Peyer's patch (tissue), 4 donors: ENCODE results near the gene LYPD5. TPM values are rescaled to one million over a fixed set of nuclear protein-coding genes. Genes with fewer than 3 reads are reported as not detected.

Experiments used
- DNase-seq, 3 donors: peaks; one replicate each; pipeline ENCODE4 v3.0.0-alpha.2; 2017 to 2019
- H3K27ac ChIP-seq, 4 donors: fragments of 200-600 bp; sonication (generic); one replicate each; pipeline ENCODE4 v1.5.1; 2016 to 2019
- H3K27me3 ChIP-seq, 2 donors: fragments of 200-600 bp; sonication (generic); one replicate each; pipeline ENCODE4 v1.5.1; 2019
- H3K36me3 ChIP-seq, 3 donors: fragments of 200-600 bp; sonication (generic); one replicate each; pipeline ENCODE4 v1.5.1; 2016 to 2019
- H3K4me1 ChIP-seq, 4 donors: fragments of 200-600 bp; sonication (generic); one replicate each; pipeline ENCODE4 v1.5.1; 2016 to 2019
- H3K4me3 ChIP-seq, 4 donors: fragments of 200-600 bp; sonication (generic); 1 replicate in 3 of 4; 2 replicates in 1 of 4; pipeline ENCODE4 v1.5.1; 2016 to 2019; ENCODE audit warnings: mild to moderate bottlenecking in 1 of 4
- H3K9me3 ChIP-seq, 4 donors: fragments of 200-600 bp; sonication (generic); one replicate each; pipeline ENCODE4 v1.5.1; 2016 to 2019; ENCODE audit warnings: mild to moderate bottlenecking in 1 of 4
- CTCF ChIP-seq, 6 experiments: fragments of 450-650 bp in 4 of 6; fragments of 200-600 bp in 2 of 6; sonication (generic) in 1 of 6; IDR thresholded peaks; one replicate each; pipeline ENCODE4 v1.5.1; 2017 to 2019; ENCODE audit warnings: antibody characterized with exemption in 6 of 6, mild to moderate bottlenecking in 3 of 6, moderate library complexity in 1 of 6
- POLR2A ChIP-seq, 2 donors: fragments of 450-650 bp; IDR thresholded peaks; one replicate each; pipeline ENCODE4 v1.5.1; 2017; ENCODE audit warnings: antibody characterized with exemption in 2 of 2, mild to moderate bottlenecking in 2 of 2, moderate library complexity in 2 of 2
- total RNA-seq, 4 donors: library from RNA; depleted of rRNA; stranded (reverse); fragments of >200 nt; gene quantifications; one replicate each; pipeline ENCODE4 v1.1.0, GENCODE V29; 2016

The LYPD5 gene
- 1 to 10 TPM in 1 of 4 donors, under 1 TPM in 1, not detected in 2; 0.27 to 1.7 TPM for total RNA-seq

- Histone ChIP-seq H3K4me3 (no peak within 1 kb of the TSS), H3K27me3 (no peaks in the 10 kb centered on the region), H3K9me3 (no peaks in the 10 kb centered on the region), H3K36me3 (no peaks in the 10 kb centered on the region), H3K4me1 (peaks cover 0 to 13% (median 3%) of the 10 kb centered on the region in 4 donors), H3K27ac (no peak within 1 kb of the TSS)
- no peak for DNase-seq
- no peak for TF ChIP-seq CTCF (IDR thresholded peaks at IDR 0.05)
- TF ChIP-seq POLR2A (IDR thresholded peaks at IDR 0.05): no peak
These were observed at the start of gene LYPD5 for GRCh38 chr19:43802216-43802951. Gene LYPD5, minus strand, starts transcription at chr19:43802447. Its CDS starts 67 bp downstream, at chr19:43802380.

- Histone ChIP-seq H3K4me3 (no peak overlapping the region), H3K4me1 (no peaks in the 10 kb centered on the region), H3K9me3 (peaks cover 0 to 89% (median 10%) of the 10 kb centered on the region in 4 donors), H3K27me3 (no peaks in the 10 kb centered on the region), H3K36me3 (peaks cover 0 to 54% (median 0%) of the 10 kb centered on the region in 3 donors), H3K27ac (no peak overlapping the region)
- TF ChIP-seq POLR2A (IDR thresholded peaks at IDR 0.05): no peak
- TF ChIP-seq CTCF (IDR thresholded peaks at IDR 0.05): no peak
- DNase-seq: no peak
These were observed 46.6 kb upstream of the LYPD5 start for GRCh38 chr19:43848821-43849220.

GRCh38 chr19:43847884-43848283 is 45.6 kb upstream of the LYPD5 start:
- Histone ChIP-seq H3K27me3 (no peaks in the 10 kb centered on the region), H3K27ac (no peak overlapping the region), H3K36me3 (peaks cover 0 to 63% (median 0%) of the 10 kb centered on the region in 3 donors), H3K9me3 (peaks cover 0 to 90% (median 10%) of the 10 kb centered on the region in 4 donors), H3K4me3 (no peak overlapping the region), H3K4me1 (no peaks in the 10 kb centered on the region)
- TF ChIP-seq CTCF (IDR thresholded peaks at IDR 0.05): no peak
- TF ChIP-seq POLR2A (IDR thresholded peaks at IDR 0.05): no peak
- no peak for DNase-seq

- DNase-seq: no peak
- Histone ChIP-seq H3K36me3 (peaks cover 0 to 70% (median 3%) of the 10 kb centered on the region in 3 donors), H3K9me3 (peaks cover 0 to 95% (median 13%) of the 10 kb centered on the region in 4 donors), H3K4me1 (no peaks in the 10 kb centered on the region), H3K27me3 (no peaks in the 10 kb centered on the region), H3K4me3 (no peak overlapping the region), H3K27ac (no peak overlapping the region)
- no peak for TF ChIP-seq POLR2A (IDR thresholded peaks at IDR 0.05)
- no peak for TF ChIP-seq CTCF (IDR thresholded peaks at IDR 0.05)
These were observed 45.0 kb upstream of the LYPD5 start for GRCh38 chr19:43847246-43847645.

- Histone ChIP-seq H3K4me3 (no peak overlapping the region), H3K4me1 (no peaks in the 10 kb centered on the region), H3K9me3 (peaks cover 0 to 96% (median 10%) of the 10 kb centered on the region in 4 donors), H3K27me3 (no peaks in the 10 kb centered on the region), H3K27ac (no peak overlapping the region), H3K36me3 (peaks cover 0 to 95% (median 5%) of the 10 kb centered on the region in 3 donors)
- no peak for DNase-seq
- TF ChIP-seq CTCF (IDR thresholded peaks at IDR 0.05): no peak
- TF ChIP-seq POLR2A (IDR thresholded peaks at IDR 0.05): no peak
These were observed 39.8 kb upstream of the LYPD5 start for GRCh38 chr19:43842007-43842406.
